Adrenal gland (tissue), 5 donors: ENCODE results near the gene PNMT.

ENCODE experiments used
- CTCF ChIP-seq, 6 experiments: fragments of 450-650 bp in 4 of 6; fragments of 200-600 bp in 2 of 6; sonication (generic) in 1 of 6; IDR thresholded peaks; 1 replicate in 5 of 6; 2 replicates in 1 of 6; pipeline versions ENCODE4 v1.5.1 to v1.8.0; 2016 to 2021; ENCODE audit warnings: antibody characterized with exemption in 6 of 6, mild to moderate bottlenecking in 2 of 6, moderate library complexity in 1 of 6
- POLR2A ChIP-seq, 2 donors: fragments of 450-650 bp; IDR thresholded peaks; one replicate each; pipeline ENCODE4 v1.6.1; 2017; ENCODE audit warnings: antibody characterized with exemption in 2 of 2, mild to moderate bottlenecking in 2 of 2, moderate library complexity in 1 of 2
- donor health status: DM: no; HTN: no; CAD: no.

GRCh38 chr17:39697961-39698360 is 29.7 kb downstream of the PNMT start:
- TF ChIP-seq POLR2A (IDR thresholded peaks at IDR 0.05) (no peak), CTCF (IDR thresholded peaks at IDR 0.05) (no peak)
